K562 (cell line): ENCODE measurements around the gene FOXO4. TPM values are rescaled to one million over a fixed set of nuclear protein-coding genes. Genes with fewer than 3 reads are reported as not detected.

Experiments
- ATAC-seq: fragments of 200-7000 bp; cut with Tn5 transposase; 3 replicates; pipeline ENCODE4 v1.9.1; 2020; ENCODE audit warnings: moderate library complexity
- BruUV-seq: library from RNA; stranded (reverse); fragments of 400-500 nt; replicated peaks from 2 replicates; lab custom pipeline; 2021; lab: Mats Ljungman, UMichigan
- CTCF ChIA-PET: fragments of 300-600 bp; formaldehyde crosslinking; extraction: SDS; loops from one replicate; lab custom pipeline; 2021; ENCODE audit warnings: low intra/inter-chr PET ratio; lab: Yijun Ruan, JAX
- POLR2A ChIA-PET: fragments of 300-600, 350-650 bp; sonication (Branson Sonifier 250); formaldehyde crosslinking; extraction: SDS; loops from one replicate; lab custom pipeline; 2021; ENCODE audit warnings: antibody characterized with exemption, inconsistent platforms; lab: Yijun Ruan, JAX
- DNase-seq, 4 experiments: peaks; one replicate each; pipeline versions ENCODE4 v3.0.0 to v3.0.0-alpha.2; 2011 to 2018; ENCODE audit warnings: low spot score in 3 of 4, mixed read lengths in 3 of 4; ENCODE audit errors: extremely low read depth in 1 of 4
- FAIRE-seq: peaks from 2 replicates; lab custom pipeline; 2011; peaks lifted over from hg19 to GRCh38; lab: Jason Lieb, UNC
- H2AFZ ChIP-seq: 2 replicates; pipeline ENCODE4 v1.6.0; 2011; ENCODE audit warnings: low read depth, low read length, control low read depth, inconsistent platforms
- H3K27ac ChIP-seq: fragments of 200-600 bp; 3 replicates; pipeline ENCODE4 v1.8.0; 2011; ENCODE audit warnings: low read depth, mild to moderate bottlenecking, control low read depth, inconsistent platforms, low read length, moderate library complexity, mixed read lengths; ENCODE audit errors: extremely low read depth
- H3K27me3 ChIP-seq, 2 experiments: fragments of 300-600 bp in 1 of 2; 2 replicates in 1 of 2; 3 replicates in 1 of 2; pipeline versions ENCODE4 v1.6.0 to v1.8.0; 2011; ENCODE audit warnings: inconsistent platforms in 2 of 2, low read length in 2 of 2, mild to moderate bottlenecking in 1 of 2, mixed read lengths in 1 of 2, moderate library complexity in 1 of 2; ENCODE audit not compliant: control insufficient read depth in 2 of 2, insufficient read depth in 2 of 2
- H3K36me3 ChIP-seq: fragments of 300-600 bp; 3 replicates; pipeline ENCODE4 v1.8.0; 2011; ENCODE audit warnings: mild to moderate bottlenecking, low read length, inconsistent platforms; ENCODE audit not compliant: control insufficient read depth, insufficient read depth
- H3K4me1 ChIP-seq, 2 experiments: fragments of 200-600 bp in 1 of 2; replicated peaks in 1 of 2; 2 replicates in 1 of 2; 3 replicates in 1 of 2; pipeline versions ENCODE4 v1.5.1 to v1.8.0; 2011; ENCODE audit warnings: inconsistent platforms in 2 of 2, low read length in 2 of 2, mild to moderate bottlenecking in 1 of 2, mixed read lengths in 1 of 2, moderate library complexity in 1 of 2; ENCODE audit not compliant: control insufficient read depth in 2 of 2, insufficient read depth in 2 of 2
- H3K4me2 ChIP-seq: 2 replicates; pipeline ENCODE4 v1.6.1; 2011; ENCODE audit warnings: low read length, control low read depth, inconsistent platforms, mixed read lengths; ENCODE audit not compliant: insufficient read depth
- H3K4me3 ChIP-seq: fragments of 200-600 bp; sonication (generic), shearing (Covaris generic); 2 replicates; pipeline ENCODE4 v1.5.1; 2016; ENCODE audit warnings: control low read depth, inconsistent platforms
- H3K79me2 ChIP-seq: fragments of 200-600 bp; 3 replicates; pipeline ENCODE4 v1.8.0; 2011; ENCODE audit warnings: low read length, inconsistent platforms; ENCODE audit not compliant: control insufficient read depth, insufficient read depth
- H3K9ac ChIP-seq, 2 experiments: 2 replicates each; pipeline versions ENCODE4 v1.6.0 to v1.6.1; 2011; ENCODE audit warnings: low read depth in 2 of 2, low read length in 2 of 2, control low read depth in 1 of 2, inconsistent platforms in 1 of 2, mild to moderate bottlenecking in 1 of 2, mixed read lengths in 1 of 2; ENCODE audit not compliant: insufficient read depth in 1 of 2
- H3K9me1 ChIP-seq: one replicate; pipeline ENCODE4 v1.6.0; 2011; ENCODE audit warnings: inconsistent platforms, mild to moderate bottlenecking, low read length, moderate library complexity; ENCODE audit not compliant: control insufficient read depth, insufficient read depth
- H3K9me3 ChIP-seq: replicated peaks from 2 replicates; pipeline ENCODE4 v1.5.1; 2011; ENCODE audit warnings: low read depth, low read length, inconsistent platforms; ENCODE audit not compliant: control insufficient read depth, insufficient read depth
- H4K20me1 ChIP-seq: replicated peaks from 2 replicates; pipeline ENCODE4 v1.6.1; 2011; ENCODE audit warnings: low read length, inconsistent platforms, mixed read lengths; ENCODE audit not compliant: control insufficient read depth, insufficient read depth
- ATF7 ChIP-seq: fragments of 450-650 bp; IDR thresholded peaks from 2 replicates; pipeline ENCODE4 v1.7.1; 2014; ENCODE audit warnings: mild to moderate bottlenecking, moderate library complexity
- CEBPG ChIP-seq, 3 experiments: fragments of 200-800 bp in 1 of 3; sonication (Bioruptor generic) in 1 of 3; sonication (generic) in 1 of 3; formaldehyde crosslinking in 1 of 3; IDR thresholded peaks in 2 of 3; conservative IDR thresholded peaks in 1 of 3; 2 replicates each; pipeline versions ENCODE4 v1.6.1 to v1.8.0; 2016 to 2022; ENCODE audit warnings: missing compliant biosample characterization in 2 of 3, missing genetic modification characterization in 2 of 3, mild to moderate bottlenecking in 1 of 3, missing genetic modification reagents in 1 of 3
- EGR1 ChIP-seq: fragments of 450-650 bp; conservative IDR thresholded peaks from 2 replicates; pipeline ENCODE4 v1.6.1; 2017; ENCODE audit warnings: mild to moderate bottlenecking
- NFIC ChIP-seq: fragments of 450-650 bp; IDR thresholded peaks from 2 replicates; pipeline ENCODE4 v1.6.1; 2017; ENCODE audit warnings: mild to moderate bottlenecking, inconsistent platforms
- SIN3B ChIP-seq: fragments of 450-650 bp; IDR thresholded peaks from 2 replicates; pipeline ENCODE4 v1.6.1; 2017; ENCODE audit warnings: low read depth, mild to moderate bottlenecking, moderate library complexity
- ZMIZ1 ChIP-seq, 2 experiments: fragments of 150-350 bp in 1 of 2; IDR thresholded peaks; 2 replicates each; pipeline ENCODE4 v1.6.1; 2012 to 2016; ENCODE audit warnings: low read depth in 2 of 2, low read length in 2 of 2, mild to moderate bottlenecking in 1 of 2, moderate library complexity in 1 of 2
- WGBS: fragments of 100-300 bp; shearing (Covaris generic); methylation state at CpG from one replicate; pipeline ENCODE4 v1.1.6; 2016; ENCODE audit warnings: low coverage, mixed read lengths; ENCODE audit not compliant: insufficient coverage; ENCODE audit errors: missing lambda C conversion rate; 5-methylcytosine and 5-hydroxymethylcytosine counted together
- in situ Hi-C: fragments of 300-500 bp; cut with MboI; formaldehyde crosslinking; loops from 4 replicates; pipeline ENCODE4 v1.15.0; 2018; ENCODE audit warnings: inconsistent platforms, mixed read lengths
- intact Hi-C: fragments of 100-400 bp; cut with micrococcal nuclease; formaldehyde crosslinking; loops from 2 replicates; pipeline ENCODE4 v1.14.2; 2022
- polyA plus RNA-seq, 8 experiments: library from polyadenylated mRNA; depleted of rRNA in 4 of 8; stranded (reverse) in 5 of 8; unstranded in 3 of 8; fragments of >200 nt; fragmentation: Nextera tagmentation in 2 of 8; fragmentation: Illumina TruSeq in 1 of 8; extraction: Ambion mirVana in 2 of 8; extraction: Trizol in 1 of 8; gene quantifications; 2 replicates each; pipeline versions ENCODE4 v1.2.1 to v1.2.3, GENCODE V29; 2011 to 2014; ENCODE audit warnings: inconsistent platforms in 1 of 8, missing spikeins in 1 of 8
- total RNA-seq, 7 experiments: library from RNA; depleted of rRNA in 6 of 7; stranded (reverse); fragments of >200 nt in 6 of 7; fragmentation: Illumina TruSeq in 2 of 7; extraction: Trizol in 2 of 7; gene quantifications; 2 replicates each; pipeline versions ENCODE4 v1.2.1 to v1.2.3, GENCODE V29; 2011 to 2021; ENCODE audit warnings: low replicate concordance in 1 of 7

Gene FOXO4
- total and polyA plus RNA-seq, 9 of the 15 experiments (the other 6 are each of a cell fraction or from before 2014, with no cell fraction given), result 0.13 to 26.6 (median 8.5) TPM

GRCh38 chrX:71091263-71091662 lies 4.4 kb upstream of the FOXO4 start:
- FAIRE-seq (no peak), ATAC-seq (no peak), DNase-seq (no peak)
- peaks cover 9 to 13% of the 10 kb centered on the region in 2 experiments; a peak in 4 of 5 replicates for H3K4me1 ChIP-seq
- no peaks in the 10 kb centered on the region for H3K27me3 ChIP-seq
- TF ChIP-seq NFIC (no peak), EGR1 (peak; percentile 31; the same call in 1 of the 2 replicates), CEBPG (CRISPR knock-in tag; IDR thresholded peaks at IDR 0.05) (no peak), CEBPG (tag; conservative IDR thresholded peaks at IDR 0.05 in 1 of 2, IDR thresholded peaks at IDR 0.05 in 1 of 2) (no peak), ATF7 (no peak), SIN3B (no peak), ZMIZ1 (IDR thresholded peaks at IDR 0.05; ENCODE audit: low read depth in 2 of 2, low read length in 2 of 2) (no peak)
- intact Hi-C loops, result no loop called here
- H3K79me2 ChIP-seq, result peaks cover 2% of the 10 kb centered on the region; the same call in 2 of the 3 replicates
- no peak overlapping the region for H3K27ac ChIP-seq
- no peaks in the 10 kb centered on the region for H3K36me3 ChIP-seq
- H3K9ac ChIP-seq, result no peak overlapping the region
- ChIA-PET POLR2A (interaction anchor here (0.8 kb wide), 2 partner anchors 11 to 15 kb away, joined by 3 read pairs; no protein-coding TSS in a partner anchor), CTCF (no interaction called here)
- no peak overlapping the region for H2AFZ ChIP-seq
- no peaks in the 10 kb centered on the region for H3K9me3 ChIP-seq
- WGBS, result 26% methylated on average over 5 of the region's 5 CpGs
- in situ Hi-C loops, result no loop called here
- no peaks in the 10 kb centered on the region for H3K9me1 ChIP-seq
- H3K4me3 ChIP-seq, result no peak overlapping the region
- no peaks in the 10 kb centered on the region for H4K20me1 ChIP-seq
- BruUV-seq, result no TSS peak
- no peak overlapping the region for H3K4me2 ChIP-seq
